ENCODE data around the gene EIPR1. TPM values are rescaled to one million over a fixed set of nuclear protein-coding genes. Genes with fewer than 3 reads are reported as not detected.

Gene EIPR1
- total RNA-seq, 4 donors from 2014 or later, result 26.1 to 51.6 (median 40.0) TPM

DNA sequence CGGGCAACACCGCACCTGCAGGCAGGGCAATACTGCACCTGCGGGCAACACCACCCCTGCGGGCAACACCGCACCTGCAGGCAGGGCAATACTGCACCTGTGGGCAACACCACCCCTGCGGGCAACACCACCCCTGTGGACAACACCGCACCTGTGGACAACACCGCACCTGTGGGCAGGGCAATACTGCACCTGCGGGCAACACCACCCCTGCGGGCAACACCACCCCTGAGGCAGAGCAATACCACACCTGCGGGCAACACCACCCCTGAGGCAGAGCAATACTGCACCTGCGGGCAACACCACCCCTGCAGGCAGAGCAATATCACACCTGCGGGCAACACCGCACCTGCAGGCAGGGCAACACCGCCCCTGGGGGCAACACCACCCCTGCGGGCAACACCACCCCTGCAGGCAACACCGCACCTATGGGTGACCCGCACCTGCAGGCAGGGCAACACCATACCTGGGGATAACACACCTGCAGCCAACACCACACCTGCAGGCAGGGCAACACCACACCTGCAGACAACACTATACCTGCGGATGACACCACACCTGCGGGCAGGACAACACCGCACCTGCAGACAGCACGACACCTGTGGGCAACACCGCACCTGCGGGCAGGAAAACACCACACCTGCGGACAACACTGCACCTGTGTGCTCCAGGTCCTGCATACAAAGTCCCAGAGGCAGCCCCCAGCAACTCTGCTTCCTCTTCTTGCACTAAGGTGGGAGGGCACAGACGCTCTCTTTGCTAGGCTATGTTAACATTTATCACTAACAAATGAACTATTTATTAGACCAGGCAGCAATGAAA is 57.7 kb downstream of the EIPR1 start:
- intact Hi-C loops (cut with DNase I), result no loop called here
- 94% methylated on average over 12 to 21 of the region's 26 CpGs for WGBS, 2 donors
- Histone ChIP-seq H3K27ac (peak overlapping the region; percentile 5 to 83 (median 56)), H3K9me3 (no peaks in the 10 kb centered on the region), H3K4me1 (peaks cover 8 to 10% of the 10 kb centered on the region in 2 donors), H3K27me3 (no peaks in the 10 kb centered on the region), H3K36me3 (no peaks in the 10 kb centered on the region), H3K4me3 (replicated peaks in 1 of 3) (no peak overlapping the region)
- TF ChIP-seq POLR2A (IDR thresholded peaks at IDR 0.05), result no peak
- TF ChIP-seq, protein P1, sequence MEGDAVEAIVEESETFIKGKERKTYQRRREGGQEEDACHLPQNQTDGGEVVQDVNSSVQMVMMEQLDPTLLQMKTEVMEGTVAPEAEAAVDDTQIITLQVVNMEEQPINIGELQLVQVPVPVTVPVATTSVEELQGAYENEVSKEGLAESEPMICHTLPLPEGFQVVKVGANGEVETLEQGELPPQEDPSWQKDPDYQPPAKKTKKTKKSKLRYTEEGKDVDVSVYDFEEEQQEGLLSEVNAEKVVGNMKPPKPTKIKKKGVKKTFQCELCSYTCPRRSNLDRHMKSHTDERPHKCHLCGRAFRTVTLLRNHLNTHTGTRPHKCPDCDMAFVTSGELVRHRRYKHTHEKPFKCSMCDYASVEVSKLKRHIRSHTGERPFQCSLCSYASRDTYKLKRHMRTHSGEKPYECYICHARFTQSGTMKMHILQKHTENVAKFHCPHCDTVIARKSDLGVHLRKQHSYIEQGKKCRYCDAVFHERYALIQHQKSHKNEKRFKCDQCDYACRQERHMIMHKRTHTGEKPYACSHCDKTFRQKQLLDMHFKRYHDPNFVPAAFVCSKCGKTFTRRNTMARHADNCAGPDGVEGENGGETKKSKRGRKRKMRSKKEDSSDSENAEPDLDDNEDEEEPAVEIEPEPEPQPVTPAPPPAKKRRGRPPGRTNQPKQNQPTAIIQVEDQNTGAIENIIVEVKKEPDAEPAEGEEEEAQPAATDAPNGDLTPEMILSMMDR (IDR thresholded peaks at IDR 0.05), result no peak
- DNase-seq, result no peak

DNA sequence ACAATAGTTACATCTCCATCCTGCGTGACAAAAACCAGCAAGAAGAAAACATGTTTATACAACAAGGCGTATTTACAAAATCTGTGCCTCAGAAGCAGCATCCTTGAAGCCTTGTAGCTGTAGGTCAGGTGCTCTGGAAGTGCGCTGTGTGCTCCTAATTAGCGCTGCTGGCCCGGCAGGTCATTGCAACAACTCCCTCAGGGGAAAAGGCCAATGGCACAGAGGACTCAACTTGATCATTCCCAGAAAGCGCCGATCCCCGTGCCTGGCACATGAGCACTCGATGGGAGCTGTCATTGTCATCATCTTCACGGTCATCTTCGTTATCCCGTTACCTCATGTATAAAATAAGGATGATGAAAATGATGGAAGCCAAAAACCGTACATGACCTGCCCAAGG is 58.5 kb downstream of the EIPR1 start:
- 95 to 97% methylated on average over 13 of the region's 13 CpGs for WGBS, 2 donors
- no peak overlapping the region for H3K27ac ChIP-seq
- intact Hi-C loops (cut with DNase I), result no loop called here

DNA sequence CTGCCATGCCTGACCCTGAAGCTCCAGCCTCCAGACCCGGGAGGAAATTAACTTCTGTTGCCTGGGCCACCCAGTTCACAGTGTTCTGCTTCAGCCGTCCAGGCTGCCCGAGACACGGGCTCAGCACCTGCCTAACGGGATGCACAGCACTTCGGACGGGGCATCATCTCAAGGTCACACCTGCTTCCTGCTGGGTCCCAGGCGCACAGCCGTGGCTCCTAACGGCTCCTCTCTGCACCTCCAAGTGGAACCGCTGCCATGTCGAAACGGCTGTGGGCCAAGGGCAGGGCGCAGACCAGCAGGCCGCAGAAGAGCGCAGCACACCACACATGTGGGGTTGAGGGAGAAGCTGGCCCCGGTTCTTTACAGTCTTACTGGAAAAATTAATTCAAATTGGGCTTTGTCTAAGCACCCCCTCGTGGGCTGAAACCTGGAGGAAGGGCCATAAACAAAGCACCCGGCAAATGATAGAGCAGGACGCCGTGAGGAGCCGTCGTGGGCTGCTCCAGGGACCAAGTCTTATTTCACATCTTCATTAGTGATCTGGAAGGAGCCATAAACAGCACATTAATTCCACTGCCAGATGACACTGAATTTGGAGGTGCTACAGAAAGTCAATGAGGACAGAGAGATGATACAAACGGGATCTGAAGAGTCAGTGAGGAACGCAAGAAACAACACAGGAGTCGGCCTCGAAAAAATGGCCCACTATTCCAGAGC is 59.6 kb downstream of the EIPR1 start:
- DNase-seq, result no peak
- WGBS, 2 donors, result 93 to 95% methylated on average over 21 to 26 of the region's 27 CpGs

More for the DNA sequence above, 58.5 kb downstream of the EIPR1 start:
- no peaks in the 10 kb centered on the region for H3K27me3 ChIP-seq
- no peak for DNase-seq
- peaks cover 8 to 10% of the 10 kb centered on the region in 2 donors for H3K4me1 ChIP-seq
- no peaks in the 10 kb centered on the region for H3K36me3 ChIP-seq
- H3K4me3 ChIP-seq (replicated peaks in 1 of 3), result no peak overlapping the region
- no peaks in the 10 kb centered on the region for H3K9me3 ChIP-seq
- TF ChIP-seq POLR2A (IDR thresholded peaks at IDR 0.05), result no peak
- TF ChIP-seq, protein P1 (IDR thresholded peaks at IDR 0.05), result no peak

DNA sequence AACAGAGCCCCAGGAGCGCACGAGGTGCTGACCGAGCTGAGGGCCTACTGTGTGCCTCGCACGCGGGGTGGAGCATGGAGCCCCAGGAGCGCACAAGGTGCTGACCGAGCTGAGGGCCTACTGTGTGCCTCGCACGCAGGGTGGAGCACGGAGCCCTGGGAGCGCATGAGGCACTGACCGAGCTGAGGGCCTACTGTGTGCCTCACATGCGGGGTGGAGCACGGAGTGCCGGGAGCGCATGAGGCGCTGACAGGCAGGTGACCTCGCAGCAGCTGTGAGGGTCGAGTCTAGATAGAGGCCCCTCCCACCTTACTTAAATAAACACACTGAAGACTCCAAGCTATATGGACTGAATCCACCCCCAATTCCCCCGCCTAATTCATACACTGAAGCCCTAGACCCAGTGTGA is 60.3 kb downstream of the EIPR1 start:
- H3K4me1 ChIP-seq, result peaks cover 10 to 17% of the 10 kb centered on the region in 2 donors
- H3K36me3 ChIP-seq, result no peaks in the 10 kb centered on the region
- no peaks in the 10 kb centered on the region for H3K27me3 ChIP-seq
- no peaks in the 10 kb centered on the region for H3K9me3 ChIP-seq
- no peak for DNase-seq
- no peak overlapping the region for H3K27ac ChIP-seq
- no peak overlapping the region for H3K4me3 ChIP-seq (replicated peaks in 1 of 3)
- WGBS, 2 donors, result 92 to 93% methylated on average over 15 to 21 of the region's 21 CpGs
- intact Hi-C loops (cut with DNase I), result no loop called here
- TF ChIP-seq POLR2A (IDR thresholded peaks at IDR 0.05), result no peak
- TF ChIP-seq, protein P1 (IDR thresholded peaks at IDR 0.05), result no peak

More for the DNA sequence above, 59.6 kb downstream of the EIPR1 start:
- no peaks in the 10 kb centered on the region for H3K27me3 ChIP-seq
- peaks cover 10 to 11% of the 10 kb centered on the region in 2 donors for H3K4me1 ChIP-seq
- H3K9me3 ChIP-seq, result no peaks in the 10 kb centered on the region
- no peak overlapping the region for H3K27ac ChIP-seq
- no peak overlapping the region for H3K4me3 ChIP-seq (replicated peaks in 1 of 3)
- no peaks in the 10 kb centered on the region for H3K36me3 ChIP-seq
- TF ChIP-seq, protein P1 (IDR thresholded peaks at IDR 0.05), result no peak
- no peak for TF ChIP-seq POLR2A (IDR thresholded peaks at IDR 0.05)
- intact Hi-C loops (cut with DNase I), result no loop called here
